K562 (cell line): Measurements from ENCODE around the gene FGF12. TPM values are rescaled to one million over a fixed set of nuclear protein-coding genes. Genes with fewer than 3 reads are reported as not detected.

Source experiments
- ATAC-seq: fragments of 200-7000 bp; cut with Tn5 transposase; 3 replicates; pipeline ENCODE4 v1.9.1; 2020; ENCODE audit warnings: moderate library complexity
- BruUV-seq: library from RNA; stranded (reverse); fragments of 400-500 nt; replicated peaks from 2 replicates; lab custom pipeline; 2021; lab: Mats Ljungman, UMichigan
- CTCF ChIA-PET: fragments of 300-600 bp; formaldehyde crosslinking; extraction: SDS; loops from one replicate; lab custom pipeline; 2021; ENCODE audit warnings: low intra/inter-chr PET ratio; lab: Yijun Ruan, JAX
- POLR2A ChIA-PET: fragments of 300-600, 350-650 bp; sonication (Branson Sonifier 250); formaldehyde crosslinking; extraction: SDS; loops from one replicate; lab custom pipeline; 2021; ENCODE audit warnings: antibody characterized with exemption, inconsistent platforms; lab: Yijun Ruan, JAX
- DNase-seq, 4 experiments: peaks; one replicate each; pipeline versions ENCODE4 v3.0.0 to v3.0.0-alpha.2; 2011 to 2018; ENCODE audit warnings: low spot score in 3 of 4, mixed read lengths in 3 of 4; ENCODE audit errors: extremely low read depth in 1 of 4
- FAIRE-seq: peaks from 2 replicates; lab custom pipeline; 2011; peaks lifted over from hg19 to GRCh38; lab: Jason Lieb, UNC
- H2AFZ ChIP-seq: 2 replicates; pipeline ENCODE4 v1.6.0; 2011; ENCODE audit warnings: low read depth, low read length, control low read depth, inconsistent platforms
- H3K27ac ChIP-seq: fragments of 200-600 bp; 3 replicates; pipeline ENCODE4 v1.8.0; 2011; ENCODE audit warnings: low read depth, mild to moderate bottlenecking, control low read depth, inconsistent platforms, low read length, moderate library complexity, mixed read lengths; ENCODE audit errors: extremely low read depth
- H3K27me3 ChIP-seq, 2 experiments: fragments of 300-600 bp in 1 of 2; 2 replicates in 1 of 2; 3 replicates in 1 of 2; pipeline versions ENCODE4 v1.6.0 to v1.8.0; 2011; ENCODE audit warnings: inconsistent platforms in 2 of 2, low read length in 2 of 2, mild to moderate bottlenecking in 1 of 2, mixed read lengths in 1 of 2, moderate library complexity in 1 of 2; ENCODE audit not compliant: control insufficient read depth in 2 of 2, insufficient read depth in 2 of 2
- H3K36me3 ChIP-seq: fragments of 300-600 bp; 3 replicates; pipeline ENCODE4 v1.8.0; 2011; ENCODE audit warnings: mild to moderate bottlenecking, low read length, inconsistent platforms; ENCODE audit not compliant: control insufficient read depth, insufficient read depth
- H3K4me1 ChIP-seq, 2 experiments: fragments of 200-600 bp in 1 of 2; replicated peaks in 1 of 2; 2 replicates in 1 of 2; 3 replicates in 1 of 2; pipeline versions ENCODE4 v1.5.1 to v1.8.0; 2011; ENCODE audit warnings: inconsistent platforms in 2 of 2, low read length in 2 of 2, mild to moderate bottlenecking in 1 of 2, mixed read lengths in 1 of 2, moderate library complexity in 1 of 2; ENCODE audit not compliant: control insufficient read depth in 2 of 2, insufficient read depth in 2 of 2
- H3K4me2 ChIP-seq: 2 replicates; pipeline ENCODE4 v1.6.1; 2011; ENCODE audit warnings: low read length, control low read depth, inconsistent platforms, mixed read lengths; ENCODE audit not compliant: insufficient read depth
- H3K4me3 ChIP-seq: fragments of 200-600 bp; sonication (generic), shearing (Covaris generic); 2 replicates; pipeline ENCODE4 v1.5.1; 2016; ENCODE audit warnings: control low read depth, inconsistent platforms
- H3K79me2 ChIP-seq: fragments of 200-600 bp; 3 replicates; pipeline ENCODE4 v1.8.0; 2011; ENCODE audit warnings: low read length, inconsistent platforms; ENCODE audit not compliant: control insufficient read depth, insufficient read depth
- H3K9ac ChIP-seq, 2 experiments: 2 replicates each; pipeline versions ENCODE4 v1.6.0 to v1.6.1; 2011; ENCODE audit warnings: low read depth in 2 of 2, low read length in 2 of 2, control low read depth in 1 of 2, inconsistent platforms in 1 of 2, mild to moderate bottlenecking in 1 of 2, mixed read lengths in 1 of 2; ENCODE audit not compliant: insufficient read depth in 1 of 2
- H3K9me1 ChIP-seq: one replicate; pipeline ENCODE4 v1.6.0; 2011; ENCODE audit warnings: inconsistent platforms, mild to moderate bottlenecking, low read length, moderate library complexity; ENCODE audit not compliant: control insufficient read depth, insufficient read depth
- H3K9me3 ChIP-seq: replicated peaks from 2 replicates; pipeline ENCODE4 v1.5.1; 2011; ENCODE audit warnings: low read depth, low read length, inconsistent platforms; ENCODE audit not compliant: control insufficient read depth, insufficient read depth
- H4K20me1 ChIP-seq: replicated peaks from 2 replicates; pipeline ENCODE4 v1.6.1; 2011; ENCODE audit warnings: low read length, inconsistent platforms, mixed read lengths; ENCODE audit not compliant: control insufficient read depth, insufficient read depth
- ELK3 ChIP-seq: fragments of 450-650 bp; formaldehyde crosslinking; IDR thresholded peaks from 2 replicates; pipeline ENCODE4 v1.4.0; 2020; ENCODE audit warnings: mild to moderate bottlenecking
- ETS2 ChIP-seq: IDR thresholded peaks from 2 replicates; pipeline ENCODE4 v1.6.1; 2016; ENCODE audit warnings: borderline replicate concordance, missing genetic modification characterization, mild to moderate bottlenecking, moderate library complexity, missing compliant biosample characterization; ENCODE audit not compliant: poor library complexity, severe bottlenecking
- HDAC6 ChIP-seq: IDR thresholded peaks from 2 replicates; pipeline ENCODE4 v1.6.1; 2012; ENCODE audit warnings: low read depth, mild to moderate bottlenecking, control low read depth, inconsistent platforms, low read length, moderate library complexity
- NR2C2 ChIP-seq, 2 experiments: fragments of 200-800 bp in 1 of 2; sonication (Bioruptor generic) in 1 of 2; sonication (generic) in 1 of 2; formaldehyde crosslinking in 1 of 2; IDR thresholded peaks; 2 replicates each; pipeline versions ENCODE4 v1.6.1 to v1.8.0; 2016 to 2022; ENCODE audit warnings: mild to moderate bottlenecking in 1 of 2, missing compliant biosample characterization in 1 of 2, missing genetic modification characterization in 1 of 2, missing genetic modification reagents in 1 of 2
- PHB ChIP-seq: fragments of 250-450 bp; sonication (Bioruptor Pico); IDR thresholded peaks from 2 replicates; pipeline ENCODE4 v1.5.0; 2021
- RFX1 ChIP-seq: fragments of 450-650 bp; IDR thresholded peaks from 2 replicates; pipeline ENCODE4 v1.6.1; 2016; ENCODE audit warnings: mild to moderate bottlenecking, moderate library complexity
- RFX5 ChIP-seq: IDR thresholded peaks from 2 replicates; pipeline ENCODE4 v1.6.1; 2011; ENCODE audit warnings: low read depth, mild to moderate bottlenecking, improper control_type of control experiment, low read length
- SFPQ ChIP-seq: fragments of 200-400 bp; formaldehyde crosslinking; IDR thresholded peaks from 2 replicates; pipeline ENCODE4 v1.6.1; 2017; ENCODE audit warnings: mild to moderate bottlenecking, low read depth, low read length, moderate library complexity
- ZNF444 ChIP-seq: fragments of 250-450 bp; sonication (Bioruptor Pico); IDR thresholded peaks from 2 replicates; pipeline ENCODE4 v1.4.0; 2020; ENCODE audit warnings: mild to moderate bottlenecking, moderate library complexity
- ZNF584 ChIP-seq: fragments of 200-800 bp; sonication (Bioruptor generic); IDR thresholded peaks from 2 replicates; pipeline ENCODE4 v1.6.1; 2016; ENCODE audit warnings: low read depth, mild to moderate bottlenecking, missing genetic modification characterization, missing compliant biosample characterization
- WGBS: fragments of 100-300 bp; shearing (Covaris generic); methylation state at CpG from one replicate; pipeline ENCODE4 v1.1.6; 2016; ENCODE audit warnings: low coverage, mixed read lengths; ENCODE audit not compliant: insufficient coverage; ENCODE audit errors: missing lambda C conversion rate; 5-methylcytosine and 5-hydroxymethylcytosine counted together
- in situ Hi-C: fragments of 300-500 bp; cut with MboI; formaldehyde crosslinking; loops from 4 replicates; pipeline ENCODE4 v1.15.0; 2018; ENCODE audit warnings: inconsistent platforms, mixed read lengths
- intact Hi-C: fragments of 100-400 bp; cut with micrococcal nuclease; formaldehyde crosslinking; loops from 2 replicates; pipeline ENCODE4 v1.14.2; 2022
- polyA plus RNA-seq, 8 experiments: library from polyadenylated mRNA; depleted of rRNA in 4 of 8; stranded (reverse) in 5 of 8; unstranded in 3 of 8; fragments of >200 nt; fragmentation: Nextera tagmentation in 2 of 8; fragmentation: Illumina TruSeq in 1 of 8; extraction: Ambion mirVana in 2 of 8; extraction: Trizol in 1 of 8; gene quantifications; 2 replicates each; pipeline versions ENCODE4 v1.2.1 to v1.2.3, GENCODE V29; 2011 to 2014; ENCODE audit warnings: inconsistent platforms in 1 of 8, missing spikeins in 1 of 8
- total RNA-seq, 7 experiments: library from RNA; depleted of rRNA in 6 of 7; stranded (reverse); fragments of >200 nt in 6 of 7; fragmentation: Illumina TruSeq in 2 of 7; extraction: Trizol in 2 of 7; gene quantifications; 2 replicates each; pipeline versions ENCODE4 v1.2.1 to v1.2.3, GENCODE V29; 2011 to 2021; ENCODE audit warnings: low replicate concordance in 1 of 7
- TF ChIP-seq, protein P1 (sequence below), 2 experiments: fragments of 450-650 bp; IDR thresholded peaks; 2 replicates each; pipeline ENCODE4 v1.6.1; 2016; ENCODE audit warnings: mild to moderate bottlenecking in 2 of 2, borderline replicate concordance in 1 of 2, low read depth in 1 of 2, moderate library complexity in 1 of 2

The FGF12 gene
- total and polyA plus RNA-seq, 9 of the 15 experiments (the other 6 are each of a cell fraction or from before 2014, with no cell fraction given) = not detected

- Histone ChIP-seq H3K36me3 (no peaks in the 10 kb centered on the region), H3K27ac (no peak overlapping the region), H3K27me3 (no peaks in the 10 kb centered on the region), H3K9ac (no peak overlapping the region), H3K79me2 (no peaks in the 10 kb centered on the region), H3K4me3 (no peak overlapping the region), H2AFZ (no peak overlapping the region), H3K4me2 (no peak overlapping the region), H3K9me3 (0 out of 2 replicates have a peak, but pooled peaks cover 1% of the 10 kb centered on the region), H3K9me1 (no peaks in the 10 kb centered on the region), H4K20me1 (no peaks in the 10 kb centered on the region), H3K4me1 (no peaks in the 10 kb centered on the region)
- in situ Hi-C loops = no loop called here
- ATAC-seq = no peak
- intact Hi-C loops = no loop called here
- FAIRE-seq = no peak
- WGBS = 27% methylated on average over 13 of the region's 13 CpGs
- no TSS peak for BruUV-seq
- DNase-seq = no peak
- ChIA-PET CTCF (no interaction called here), POLR2A (no interaction called here)
- TF ChIP-seq ELK3 (no peak), ZNF584 (CRISPR knock-in tag) (no peak), RFX1 (no peak), RFX5 (no peak), ETS2 (tag) (no peak), ZNF444 (CRISPR knock-in tag) (no peak), HDAC6 (no peak), NR2C2 (CRISPR knock-in tag; IDR thresholded peaks at IDR 0.05) (no peak), NR2C2 (tag; IDR thresholded peaks at IDR 0.05) (no peak), SFPQ (no peak), PHB (no peak)
- TF ChIP-seq, protein P1, sequence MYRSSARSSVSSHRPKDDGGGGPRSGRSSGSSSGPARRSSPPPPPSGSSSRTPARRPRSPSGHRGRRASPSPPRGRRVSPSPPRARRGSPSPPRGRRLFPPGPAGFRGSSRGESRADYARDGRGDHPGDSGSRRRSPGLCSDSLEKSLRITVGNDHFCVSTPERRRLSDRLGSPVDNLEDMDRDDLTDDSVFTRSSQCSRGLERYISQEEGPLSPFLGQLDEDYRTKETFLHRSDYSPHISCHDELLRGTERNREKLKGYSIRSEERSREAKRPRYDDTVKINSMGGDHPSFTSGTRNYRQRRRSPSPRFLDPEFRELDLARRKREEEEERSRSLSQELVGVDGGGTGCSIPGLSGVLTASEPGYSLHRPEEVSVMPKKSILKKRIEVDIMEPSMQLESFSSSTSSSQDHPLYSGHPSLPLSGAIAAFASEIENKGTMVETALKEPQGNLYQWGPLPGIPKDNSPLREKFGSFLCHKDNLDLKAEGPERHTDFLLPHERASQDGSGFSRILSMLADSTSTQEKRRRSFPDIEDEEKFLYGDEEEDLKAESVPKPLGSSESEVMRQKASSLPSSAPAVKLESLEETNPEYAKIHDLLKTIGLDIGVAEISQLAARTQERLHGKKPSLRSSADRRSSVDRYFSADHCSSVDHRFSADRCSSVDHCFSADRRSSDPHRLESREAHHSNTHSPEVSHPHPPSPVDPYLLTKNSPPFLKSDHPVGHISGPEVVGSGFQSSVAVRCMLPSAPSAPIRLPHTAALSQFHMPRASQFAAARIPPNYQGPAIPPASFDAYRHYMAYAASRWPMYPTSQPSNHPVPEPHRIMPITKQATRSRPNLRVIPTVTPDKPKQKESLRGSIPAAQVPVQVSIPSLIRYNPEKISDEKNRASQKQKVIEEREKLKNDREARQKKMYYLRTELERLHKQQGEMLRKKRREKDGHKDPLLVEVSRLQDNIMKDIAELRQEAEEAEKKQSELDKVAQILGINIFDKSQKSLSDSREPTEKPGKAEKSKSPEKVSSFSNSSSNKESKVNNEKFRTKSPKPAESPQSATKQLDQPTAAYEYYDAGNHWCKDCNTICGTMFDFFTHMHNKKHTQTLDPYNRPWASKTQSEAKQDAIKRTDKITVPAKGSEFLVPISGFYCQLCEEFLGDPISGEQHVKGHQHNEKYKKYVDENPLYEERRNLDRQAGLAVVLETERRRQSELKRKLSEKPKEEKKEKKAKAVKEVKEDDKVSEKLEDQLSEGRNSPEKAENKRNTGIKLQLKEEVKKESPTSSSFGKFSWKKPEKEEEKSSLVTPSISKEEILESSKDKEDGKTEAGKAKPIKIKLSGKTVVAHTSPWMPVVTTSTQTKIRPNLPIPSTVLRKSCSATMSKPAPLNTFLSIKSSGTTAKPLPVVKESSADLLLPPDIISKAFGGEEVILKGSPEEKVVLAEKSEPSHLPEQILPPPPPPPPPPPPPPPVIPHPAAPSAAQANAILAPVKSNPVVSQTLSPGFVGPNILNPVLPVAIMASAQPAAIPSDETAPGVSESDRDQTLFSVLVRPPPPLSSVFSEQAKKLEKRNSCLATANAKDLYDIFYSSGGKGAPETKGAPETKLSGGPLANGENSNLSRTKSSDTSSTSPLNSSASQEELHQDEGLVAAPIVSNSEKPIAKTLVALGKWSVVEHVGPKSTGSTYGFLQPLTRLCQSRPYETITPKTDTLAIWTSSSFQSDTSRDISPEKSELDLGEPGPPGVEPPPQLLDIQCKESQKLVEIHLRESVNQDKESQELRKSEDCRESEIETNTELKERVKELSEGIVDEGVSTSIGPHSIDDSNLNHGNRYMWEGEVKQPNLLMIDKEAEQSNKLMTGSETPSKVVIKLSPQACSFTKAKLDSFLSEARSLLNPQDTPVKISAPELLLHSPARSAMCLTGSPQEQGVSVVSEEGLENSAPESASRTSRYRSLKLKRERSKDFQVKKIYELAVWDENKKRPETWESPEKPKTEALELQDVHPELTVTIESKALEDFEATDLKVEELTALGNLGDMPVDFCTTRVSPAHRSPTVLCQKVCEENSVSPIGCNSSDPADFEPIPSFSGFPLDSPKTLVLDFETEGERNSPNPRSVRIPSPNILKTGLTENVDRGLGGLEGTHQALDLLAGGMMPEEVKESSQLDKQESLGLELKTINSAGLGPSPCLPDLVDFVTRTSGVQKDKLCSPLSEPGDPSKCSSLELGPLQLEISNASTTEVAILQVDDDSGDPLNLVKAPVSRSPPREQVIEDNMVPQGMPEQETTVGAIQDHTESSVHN (IDR thresholded peaks at IDR 0.05; ENCODE audit: borderline replicate concordance in 1 of 2, low read depth in 1 of 2) = no peak
Observed at GRCh38 chr3:192706272-192706671, 21.1 kb downstream of the FGF12 start.
